ENCODE data around the gene GUCY2F.

Gene GUCY2F

GRCh38 chrX:109392895-109393294 lies 89.0 kb downstream of the GUCY2F start:
- Histone ChIP-seq H3K9me2 (replicated peaks; ENCODE audit: insufficient read depth, low read length) (no peaks in the 10 kb centered on the region), H3K27ac (ENCODE audit: low read length) (no peak overlapping the region), H3F3A (ENCODE audit: insufficient read depth, low read length) (no peaks in the 10 kb centered on the region), H3K36me3 (replicated peaks; ENCODE audit: insufficient read depth, low read length) (no peaks in the 10 kb centered on the region), H3K4me1 (ENCODE audit: low read length) (no peaks in the 10 kb centered on the region), H3K79me2 (ENCODE audit: low read length) (no peaks in the 10 kb centered on the region), H2AFZ (ENCODE audit: low read length) (no peak overlapping the region), H3K4me3 (ENCODE audit: low read length) (no peak overlapping the region), H3K9me3 (replicated peaks; ENCODE audit: insufficient read depth, low read length) (no peaks in the 10 kb centered on the region), H3K27me3 (replicated peaks; ENCODE audit: insufficient read depth, low read length) (no peaks in the 10 kb centered on the region), H3K4me2 (ENCODE audit: low read depth, low read length) (no peak overlapping the region), H4K20me1 (ENCODE audit: insufficient read depth, low read length) (no peaks in the 10 kb centered on the region), H3K9ac (ENCODE audit: low read length) (no peak overlapping the region)
- DNase-seq = no peak
- TF ChIP-seq EZH2phosphoT487 (IDR thresholded peaks at IDR 0.05; ENCODE audit: low read length) = no peak
- no peak for TF ChIP-seq CTCF (IDR thresholded peaks at IDR 0.05; ENCODE audit: low read length)
- TF ChIP-seq EZH2 (optimal IDR thresholded peaks at IDR 0.05; ENCODE audit: low read depth, low read length) = no peak

DNA sequence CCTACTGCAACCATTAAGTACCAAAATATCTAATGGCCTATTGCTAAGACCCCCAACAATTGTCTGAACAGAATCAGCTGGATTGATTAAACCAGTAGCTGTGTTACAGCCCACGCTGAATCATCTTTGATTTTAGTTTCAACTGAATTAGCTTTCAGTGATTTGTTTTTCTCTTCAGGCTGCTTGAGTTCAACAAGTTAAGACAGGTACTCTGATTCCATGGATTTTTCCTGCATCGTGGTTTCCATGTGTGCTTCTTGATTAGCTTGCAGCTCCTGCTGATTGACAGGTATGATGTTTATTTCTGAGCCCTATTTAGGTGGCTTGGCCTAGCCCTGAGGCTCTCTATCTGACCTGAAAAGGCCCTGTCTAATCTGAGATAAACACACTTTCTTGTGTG lies 91.3 kb downstream of the GUCY2F start:
- Histone ChIP-seq H3K27ac (ENCODE audit: low read length) (no peak overlapping the region), H3K4me3 (ENCODE audit: low read length) (no peak overlapping the region), H3F3A (ENCODE audit: insufficient read depth, low read length) (no peaks in the 10 kb centered on the region; the same call in 1 of the 2 replicates), H3K79me2 (ENCODE audit: low read length) (no peaks in the 10 kb centered on the region), H3K36me3 (replicated peaks; ENCODE audit: insufficient read depth, low read length) (no peaks in the 10 kb centered on the region), H4K20me1 (ENCODE audit: insufficient read depth, low read length) (no peaks in the 10 kb centered on the region), H2AFZ (ENCODE audit: low read length) (no peak overlapping the region), H3K4me1 (ENCODE audit: low read length) (no peaks in the 10 kb centered on the region), H3K27me3 (replicated peaks; ENCODE audit: insufficient read depth, low read length) (no peaks in the 10 kb centered on the region), H3K4me2 (ENCODE audit: low read depth, low read length) (no peak overlapping the region), H3K9me2 (replicated peaks; ENCODE audit: insufficient read depth, low read length) (no peaks in the 10 kb centered on the region), H3K9ac (ENCODE audit: low read length) (no peak overlapping the region), H3K9me3 (replicated peaks; ENCODE audit: insufficient read depth, low read length) (no peaks in the 10 kb centered on the region)
- no peak for DNase-seq
- no peak for TF ChIP-seq EZH2 (optimal IDR thresholded peaks at IDR 0.05; ENCODE audit: low read depth, low read length)
- no peak for TF ChIP-seq EZH2phosphoT487 (IDR thresholded peaks at IDR 0.05; ENCODE audit: low read length)
- TF ChIP-seq CTCF (IDR thresholded peaks at IDR 0.05; ENCODE audit: low read length) = no peak

DNA sequence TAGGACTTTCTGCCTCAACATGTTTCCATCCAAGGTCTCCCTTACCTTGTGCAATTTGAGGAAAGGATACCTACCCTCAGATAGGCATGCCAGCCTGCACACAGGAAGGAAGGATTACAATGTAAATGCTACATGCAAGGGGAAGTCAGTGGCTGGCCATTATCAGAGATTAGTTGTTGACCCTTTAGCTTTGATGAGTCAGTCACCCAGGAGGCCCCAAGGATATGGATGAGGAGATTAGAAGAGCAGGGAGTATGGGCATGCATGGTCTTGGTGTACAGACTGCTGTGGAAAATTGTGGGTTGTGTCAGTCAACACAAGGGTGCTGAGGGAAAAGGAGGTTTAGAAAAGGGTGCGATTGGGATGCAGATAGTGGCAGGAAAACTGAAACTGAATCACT lies 92.0 kb downstream of the GUCY2F start:
- H3K36me3 ChIP-seq (replicated peaks; ENCODE audit: insufficient read depth, low read length) = no peaks in the 10 kb centered on the region
- H3K27me3 ChIP-seq (replicated peaks; ENCODE audit: insufficient read depth, low read length) = no peaks in the 10 kb centered on the region
- no peaks in the 10 kb centered on the region for H4K20me1 ChIP-seq (ENCODE audit: insufficient read depth, low read length)
- H3F3A ChIP-seq (ENCODE audit: insufficient read depth, low read length) = no peaks in the 10 kb centered on the region; the same call in 1 of the 2 replicates
- no peak overlapping the region for H3K4me2 ChIP-seq (ENCODE audit: low read depth, low read length)
- no peak for DNase-seq
- H3K79me2 ChIP-seq (ENCODE audit: low read length) = no peaks in the 10 kb centered on the region
- no peak overlapping the region for H3K27ac ChIP-seq (ENCODE audit: low read length)
- H3K4me3 ChIP-seq (ENCODE audit: low read length) = no peak overlapping the region
- no peaks in the 10 kb centered on the region for H3K9me2 ChIP-seq (replicated peaks; ENCODE audit: insufficient read depth, low read length)
- H3K9me3 ChIP-seq (replicated peaks; ENCODE audit: insufficient read depth, low read length) = no peaks in the 10 kb centered on the region
- H3K4me1 ChIP-seq (ENCODE audit: low read length) = no peaks in the 10 kb centered on the region
- H2AFZ ChIP-seq (ENCODE audit: low read length) = no peak overlapping the region
- no peak overlapping the region for H3K9ac ChIP-seq (ENCODE audit: low read length)
- TF ChIP-seq CTCF (IDR thresholded peaks at IDR 0.05; ENCODE audit: low read length) = no peak

Measured in MM.1S (cell line).